H9 (cell line): Measurements from ENCODE around the gene PIM3. TPM values are rescaled to one million over a fixed set of nuclear protein-coding genes. Genes with fewer than 3 reads are reported as not detected.
A peak's percentile ranks its signal among the peaks of the same experiment; 100 is the strongest.

Experiments
- DNase-seq: peaks from one replicate; pipeline ENCODE4 v3.0.0-alpha.2; 2017
- H2AFZ ChIP-seq: one replicate; pipeline ENCODE4 v1.6.1; 2013; ENCODE audit warnings: mild to moderate bottlenecking, low read length, control low read depth, moderate library complexity
- H2AK5ac ChIP-seq: 2 replicates; pipeline ENCODE4 v1.6.1; 2013; ENCODE audit warnings: low read length, control low read depth, mixed read lengths; ENCODE audit not compliant: insufficient read length
- H2BK120ac ChIP-seq: one replicate; pipeline ENCODE4 v1.6.1; 2013; ENCODE audit warnings: low read depth, mild to moderate bottlenecking, low read length, control low read depth, inconsistent platforms; ENCODE audit not compliant: poor library complexity, severe bottlenecking
- H2BK12ac ChIP-seq: 2 replicates; pipeline ENCODE4 v1.6.1; 2013; ENCODE audit warnings: low read length, control low read depth, mixed read lengths, low read depth; ENCODE audit not compliant: insufficient read length
- H2BK15ac ChIP-seq: 2 replicates; pipeline ENCODE4 v1.6.1; 2013; ENCODE audit warnings: low read depth, low read length, control low read depth
- H2BK20ac ChIP-seq: one replicate; pipeline ENCODE4 v1.6.1; 2013; ENCODE audit warnings: low read depth, mild to moderate bottlenecking, low read length, control low read depth, inconsistent platforms; ENCODE audit not compliant: poor library complexity, severe bottlenecking
- H2BK5ac ChIP-seq: 2 replicates; pipeline ENCODE4 v1.6.1; 2013; ENCODE audit warnings: low read length, control low read depth, mixed read lengths; ENCODE audit not compliant: insufficient read length
- H3K14ac ChIP-seq: 2 replicates; pipeline ENCODE4 v1.6.1; 2013; ENCODE audit warnings: low read length, control low read depth; ENCODE audit not compliant: insufficient read depth
- H3K18ac ChIP-seq: 2 replicates; pipeline ENCODE4 v1.6.1; 2013; ENCODE audit warnings: low read depth, mild to moderate bottlenecking, mixed read lengths, low read length, control low read depth; ENCODE audit not compliant: insufficient read length
- H3K23ac ChIP-seq: 2 replicates; pipeline ENCODE4 v1.6.1; 2013; ENCODE audit warnings: low read length, control low read depth, mixed read lengths, low read depth; ENCODE audit not compliant: insufficient read length
- H3K23me2 ChIP-seq: 2 replicates; pipeline ENCODE4 v1.6.1; 2013; ENCODE audit warnings: low read depth, mild to moderate bottlenecking, mixed read lengths, low read length, control low read depth; ENCODE audit not compliant: insufficient read length, poor library complexity, severe bottlenecking
- H3K27ac ChIP-seq: 2 replicates; pipeline ENCODE4 v1.5.1; 2013; ENCODE audit warnings: low read length, control low read depth, mixed read lengths, low read depth; ENCODE audit not compliant: insufficient read length
- H3K27me3 ChIP-seq: 2 replicates; pipeline ENCODE4 v1.6.1; 2013; ENCODE audit warnings: low read length, control low read depth, inconsistent platforms; ENCODE audit not compliant: insufficient read depth
- H3K4ac ChIP-seq: 2 replicates; pipeline ENCODE4 v1.6.1; 2013; ENCODE audit warnings: low read depth, mild to moderate bottlenecking, control low read depth, inconsistent platforms, low read length, moderate library complexity
- H3K4me1 ChIP-seq: 2 replicates; pipeline ENCODE4 v1.6.1; 2013; ENCODE audit warnings: low read length, control low read depth, inconsistent platforms; ENCODE audit not compliant: insufficient read depth
- H3K4me2 ChIP-seq: 2 replicates; pipeline ENCODE4 v1.6.1; 2013; ENCODE audit warnings: low read length, control low read depth, mixed read lengths; ENCODE audit not compliant: insufficient read length, insufficient read depth
- H3K56ac ChIP-seq: 2 replicates; pipeline ENCODE4 v1.6.1; 2013; ENCODE audit warnings: low read depth, mild to moderate bottlenecking, mixed read lengths, low read length, control low read depth; ENCODE audit not compliant: insufficient read length
- H3K79me1 ChIP-seq: 2 replicates; pipeline ENCODE4 v1.6.1; 2013; ENCODE audit warnings: low read depth, mild to moderate bottlenecking, moderate library complexity, low read length, control low read depth, inconsistent platforms; ENCODE audit not compliant: insufficient read depth, poor library complexity, severe bottlenecking
- H3K79me2 ChIP-seq: 2 replicates; pipeline ENCODE4 v1.6.1; 2013; ENCODE audit warnings: low read length, control low read depth, inconsistent platforms; ENCODE audit not compliant: insufficient read depth
- H3K9ac ChIP-seq: 2 replicates; pipeline ENCODE4 v1.6.1; 2013; ENCODE audit warnings: low read length, control low read depth, mixed read lengths; ENCODE audit not compliant: insufficient read length; ENCODE audit errors: extremely low read depth
- H3K9me3 ChIP-seq: one replicate; pipeline ENCODE4 v1.6.1; 2013; ENCODE audit warnings: low read depth, low read length, inconsistent platforms; ENCODE audit not compliant: control insufficient read depth
- H3T11ph ChIP-seq: one replicate; pipeline ENCODE4 v1.6.1; 2013; ENCODE audit warnings: mild to moderate bottlenecking, low read length, control low read depth, inconsistent platforms
- H4K20me1 ChIP-seq: one replicate; pipeline ENCODE4 v1.6.1; 2013; ENCODE audit not compliant: control insufficient read depth, insufficient read length, insufficient read depth
- H4K5ac ChIP-seq: 2 replicates; pipeline ENCODE4 v1.6.1; 2013; ENCODE audit warnings: low read depth, mild to moderate bottlenecking, mixed read lengths, low read length, control low read depth; ENCODE audit not compliant: insufficient read length
- H4K8ac ChIP-seq: replicated peaks from 2 replicates; pipeline ENCODE4 v1.6.1; 2013; ENCODE audit warnings: low read length, control low read depth, mixed read lengths, low read depth; ENCODE audit not compliant: insufficient read length
- H4K91ac ChIP-seq: 2 replicates; pipeline ENCODE4 v1.6.1; 2013; ENCODE audit warnings: low read depth, mild to moderate bottlenecking, moderate library complexity, mixed read lengths, low read length, control low read depth; ENCODE audit not compliant: insufficient read length
- H3K27ac Mint-ChIP-seq, 3 experiments: 2 replicates in 2 of 3; 3 replicates in 1 of 3; pipeline ENCODE4 v1.8.0; 2020 to 2021; ENCODE audit warnings: mixed read lengths in 3 of 3, mild to moderate bottlenecking in 1 of 3, moderate library complexity in 1 of 3
- H3K27me3 Mint-ChIP-seq: 2 replicates; pipeline ENCODE4 v1.8.0; 2021; ENCODE audit warnings: low read depth, mild to moderate bottlenecking, moderate library complexity, mixed read lengths
- H3K36me3 Mint-ChIP-seq, 3 experiments: 2 replicates in 2 of 3; 3 replicates in 1 of 3; pipeline ENCODE4 v1.8.0; 2020 to 2021; ENCODE audit warnings: low read depth in 3 of 3, mixed read lengths in 3 of 3; ENCODE audit not compliant: insufficient read depth in 1 of 3
- H3K4me1 Mint-ChIP-seq, 2 experiments: 2 replicates each; pipeline ENCODE4 v1.8.0; 2020; ENCODE audit warnings: mixed read lengths in 2 of 2
- H3K4me3 Mint-ChIP-seq, 2 experiments: 2 replicates in 1 of 2; 3 replicates in 1 of 2; pipeline ENCODE4 v1.8.0; 2020 to 2021; ENCODE audit warnings: mild to moderate bottlenecking in 2 of 2, mixed read lengths in 2 of 2, moderate library complexity in 1 of 2
- H3K9me3 Mint-ChIP-seq, 2 experiments: 2 replicates in 1 of 2; 3 replicates in 1 of 2; pipeline ENCODE4 v1.8.0; 2020; ENCODE audit warnings: mild to moderate bottlenecking in 2 of 2, mixed read lengths in 2 of 2, moderate library complexity in 1 of 2
- WGBS: extraction: QIAGEN DNeasy Blood & Tissue Kit; methylation state at CpG from one replicate; pipeline ENCODE4 v1.1.7; 2013; ENCODE audit warnings: missing lambda C conversion rate, low lambda C conversion rate, mixed read lengths; ENCODE audit not compliant: insufficient read length; ENCODE audit errors: extremely low coverage; 5-methylcytosine and 5-hydroxymethylcytosine counted together
- total RNA-seq: library from RNA; stranded (reverse); gene quantifications from 2 replicates; pipeline ENCODE4 v1.2.1, GENCODE V29; 2021
- TF ChIP-seq, protein P1 (sequence below): fragments of 200-600 bp; sonication (generic); conservative IDR thresholded peaks from 3 replicates; pipeline ENCODE4 v1.8.0; 2021; ENCODE audit warnings: antibody characterized with exemption, mild to moderate bottlenecking

The PIM3 gene
- total RNA-seq, 1 experiment from 2014 or later: 43.4 TPM

GRCh38 chr22:49968313-49968830 is 7.8 kb downstream of the PIM3 start:
- Histone ChIP-seq H2BK15ac (no peak overlapping the region), H3K27me3 (no peaks in the 10 kb centered on the region), H4K20me1 (no peaks in the 10 kb centered on the region), H3K4ac (no peak overlapping the region), H4K5ac (no peak overlapping the region), H3K23me2 (no peaks in the 10 kb centered on the region), H3K79me2 (no peaks in the 10 kb centered on the region), H2BK12ac (no peak overlapping the region), H2AFZ (no peak overlapping the region), H2BK120ac (no peak overlapping the region), H3K27ac (no peak overlapping the region), H2BK20ac (no peak overlapping the region), H3K56ac (no peak overlapping the region), H3K18ac (no peak overlapping the region), H2AK5ac (no peak overlapping the region), H3T11ph (no peak overlapping the region), H3K4me2 (no peak overlapping the region), H3K79me1 (peaks cover 2% of the 10 kb centered on the region), H3K9ac (no peak overlapping the region), H4K8ac (no peak overlapping the region), H3K9me3 (no peaks in the 10 kb centered on the region), H2BK5ac (no peak overlapping the region), H3K23ac (no peak overlapping the region), H3K14ac (no peak overlapping the region), H4K91ac (no peak overlapping the region), H3K4me1 (no peaks in the 10 kb centered on the region; the same call in 1 of the 2 replicates)
- Mint-ChIP-seq H3K27ac (no peak overlapping the region), H3K4me3 (no peak overlapping the region), H3K27me3 (peaks cover 16% of the 10 kb centered on the region), H3K4me1 (peaks cover 7% of the 10 kb centered on the region in 2 experiments; a peak in 3 of 4 replicates), H3K9me3 (no peaks in the 10 kb centered on the region), H3K36me3 (peaks cover 7 to 13% (median 8%) of the 10 kb centered on the region in 3 experiments; a peak in 5 of 7 replicates)
- no CpG with 5 or more reads among the region's 11 CpGs for WGBS
- TF ChIP-seq, protein P1, sequence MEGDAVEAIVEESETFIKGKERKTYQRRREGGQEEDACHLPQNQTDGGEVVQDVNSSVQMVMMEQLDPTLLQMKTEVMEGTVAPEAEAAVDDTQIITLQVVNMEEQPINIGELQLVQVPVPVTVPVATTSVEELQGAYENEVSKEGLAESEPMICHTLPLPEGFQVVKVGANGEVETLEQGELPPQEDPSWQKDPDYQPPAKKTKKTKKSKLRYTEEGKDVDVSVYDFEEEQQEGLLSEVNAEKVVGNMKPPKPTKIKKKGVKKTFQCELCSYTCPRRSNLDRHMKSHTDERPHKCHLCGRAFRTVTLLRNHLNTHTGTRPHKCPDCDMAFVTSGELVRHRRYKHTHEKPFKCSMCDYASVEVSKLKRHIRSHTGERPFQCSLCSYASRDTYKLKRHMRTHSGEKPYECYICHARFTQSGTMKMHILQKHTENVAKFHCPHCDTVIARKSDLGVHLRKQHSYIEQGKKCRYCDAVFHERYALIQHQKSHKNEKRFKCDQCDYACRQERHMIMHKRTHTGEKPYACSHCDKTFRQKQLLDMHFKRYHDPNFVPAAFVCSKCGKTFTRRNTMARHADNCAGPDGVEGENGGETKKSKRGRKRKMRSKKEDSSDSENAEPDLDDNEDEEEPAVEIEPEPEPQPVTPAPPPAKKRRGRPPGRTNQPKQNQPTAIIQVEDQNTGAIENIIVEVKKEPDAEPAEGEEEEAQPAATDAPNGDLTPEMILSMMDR: no peak
- peak; percentile 29 for DNase-seq
